HL-60 (cell line): Measurements from ENCODE around the gene CFAP45.

Experiments used
- DNase-seq, 2 experiments: peaks; one replicate each; pipeline ENCODE4 v3.0.0-alpha.2; 2010 to 2020; ENCODE audit warnings: low read depth in 1 of 2, low spot score in 1 of 2
- H3K27ac ChIP-seq: fragments of 250-450 bp; sonication (Bioruptor Pico); replicated peaks from 2 replicates; pipeline ENCODE4 v1.5.1; 2020; ENCODE audit warnings: mild to moderate bottlenecking, moderate library complexity
- H3K27me3 ChIP-seq: fragments of 250-450 bp; sonication (Bioruptor Pico); 2 replicates; pipeline ENCODE4 v1.5.1; 2021; ENCODE audit warnings: mild to moderate bottlenecking, moderate library complexity; ENCODE audit not compliant: insufficient read depth, poor library complexity, severe bottlenecking
- H3K4me3 ChIP-seq: replicated peaks from 2 replicates; pipeline ENCODE4 v1.5.1; 2011; ENCODE audit warnings: mild to moderate bottlenecking, control low read depth, low read length; ENCODE audit not compliant: insufficient read depth
- GABPA ChIP-seq: IDR thresholded peaks from 2 replicates; pipeline ENCODE4 v1.6.1; 2012; ENCODE audit warnings: low read depth
- POLR2AphosphoS5 ChIP-seq: IDR thresholded peaks from 2 replicates; pipeline ENCODE4 v1.6.1; 2012; ENCODE audit warnings: low read depth
- SPI1 ChIP-seq: IDR thresholded peaks from 2 replicates; pipeline ENCODE4 v1.6.1; 2012; ENCODE audit warnings: low read depth, mild to moderate bottlenecking, borderline replicate concordance
- TF ChIP-seq, protein P1 (sequence below): IDR thresholded peaks from one replicate; pipeline ENCODE4 v1.5.1; 2011; ENCODE audit warnings: low read length, control low read depth, inconsistent platforms; ENCODE audit not compliant: insufficient read depth
- TF ChIP-seq, protein P2 (sequence below): IDR thresholded peaks from 2 replicates; pipeline ENCODE4 v1.6.1; 2012; ENCODE audit warnings: low read depth; ENCODE audit not compliant: insufficient replicate concordance

The CFAP45 gene

DNA sequence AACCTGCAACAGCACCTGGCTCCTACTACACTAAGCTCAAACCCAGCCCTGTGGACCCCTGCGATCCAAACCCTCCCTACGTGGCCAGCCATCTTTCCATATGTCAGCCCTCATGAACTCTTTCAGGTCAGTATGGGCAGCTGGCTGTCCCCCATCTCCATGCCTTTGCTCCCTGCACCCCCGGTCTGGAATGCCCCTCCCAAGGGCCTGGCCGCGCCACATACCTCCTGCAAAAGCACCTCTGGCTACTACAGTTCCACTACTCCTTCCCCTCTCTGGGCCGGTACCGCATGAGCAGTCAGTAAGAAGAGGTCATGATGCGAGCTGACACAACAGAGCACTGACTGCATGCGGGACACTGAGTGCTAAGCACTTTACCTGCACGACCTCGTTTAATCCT, 35.3 kb upstream of the CFAP45 start:
- DNase-seq, result no peak
- no peak overlapping the region for H3K27ac ChIP-seq
- H3K4me3 ChIP-seq, result no peak overlapping the region
- no peaks in the 10 kb centered on the region for H3K27me3 ChIP-seq
- TF ChIP-seq, protein P1, sequence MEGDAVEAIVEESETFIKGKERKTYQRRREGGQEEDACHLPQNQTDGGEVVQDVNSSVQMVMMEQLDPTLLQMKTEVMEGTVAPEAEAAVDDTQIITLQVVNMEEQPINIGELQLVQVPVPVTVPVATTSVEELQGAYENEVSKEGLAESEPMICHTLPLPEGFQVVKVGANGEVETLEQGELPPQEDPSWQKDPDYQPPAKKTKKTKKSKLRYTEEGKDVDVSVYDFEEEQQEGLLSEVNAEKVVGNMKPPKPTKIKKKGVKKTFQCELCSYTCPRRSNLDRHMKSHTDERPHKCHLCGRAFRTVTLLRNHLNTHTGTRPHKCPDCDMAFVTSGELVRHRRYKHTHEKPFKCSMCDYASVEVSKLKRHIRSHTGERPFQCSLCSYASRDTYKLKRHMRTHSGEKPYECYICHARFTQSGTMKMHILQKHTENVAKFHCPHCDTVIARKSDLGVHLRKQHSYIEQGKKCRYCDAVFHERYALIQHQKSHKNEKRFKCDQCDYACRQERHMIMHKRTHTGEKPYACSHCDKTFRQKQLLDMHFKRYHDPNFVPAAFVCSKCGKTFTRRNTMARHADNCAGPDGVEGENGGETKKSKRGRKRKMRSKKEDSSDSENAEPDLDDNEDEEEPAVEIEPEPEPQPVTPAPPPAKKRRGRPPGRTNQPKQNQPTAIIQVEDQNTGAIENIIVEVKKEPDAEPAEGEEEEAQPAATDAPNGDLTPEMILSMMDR, result no peak
- TF ChIP-seq POLR2AphosphoS5, result no peak
- no peak for TF ChIP-seq SPI1
- TF ChIP-seq GABPA, result no peak
- TF ChIP-seq, protein P2, sequence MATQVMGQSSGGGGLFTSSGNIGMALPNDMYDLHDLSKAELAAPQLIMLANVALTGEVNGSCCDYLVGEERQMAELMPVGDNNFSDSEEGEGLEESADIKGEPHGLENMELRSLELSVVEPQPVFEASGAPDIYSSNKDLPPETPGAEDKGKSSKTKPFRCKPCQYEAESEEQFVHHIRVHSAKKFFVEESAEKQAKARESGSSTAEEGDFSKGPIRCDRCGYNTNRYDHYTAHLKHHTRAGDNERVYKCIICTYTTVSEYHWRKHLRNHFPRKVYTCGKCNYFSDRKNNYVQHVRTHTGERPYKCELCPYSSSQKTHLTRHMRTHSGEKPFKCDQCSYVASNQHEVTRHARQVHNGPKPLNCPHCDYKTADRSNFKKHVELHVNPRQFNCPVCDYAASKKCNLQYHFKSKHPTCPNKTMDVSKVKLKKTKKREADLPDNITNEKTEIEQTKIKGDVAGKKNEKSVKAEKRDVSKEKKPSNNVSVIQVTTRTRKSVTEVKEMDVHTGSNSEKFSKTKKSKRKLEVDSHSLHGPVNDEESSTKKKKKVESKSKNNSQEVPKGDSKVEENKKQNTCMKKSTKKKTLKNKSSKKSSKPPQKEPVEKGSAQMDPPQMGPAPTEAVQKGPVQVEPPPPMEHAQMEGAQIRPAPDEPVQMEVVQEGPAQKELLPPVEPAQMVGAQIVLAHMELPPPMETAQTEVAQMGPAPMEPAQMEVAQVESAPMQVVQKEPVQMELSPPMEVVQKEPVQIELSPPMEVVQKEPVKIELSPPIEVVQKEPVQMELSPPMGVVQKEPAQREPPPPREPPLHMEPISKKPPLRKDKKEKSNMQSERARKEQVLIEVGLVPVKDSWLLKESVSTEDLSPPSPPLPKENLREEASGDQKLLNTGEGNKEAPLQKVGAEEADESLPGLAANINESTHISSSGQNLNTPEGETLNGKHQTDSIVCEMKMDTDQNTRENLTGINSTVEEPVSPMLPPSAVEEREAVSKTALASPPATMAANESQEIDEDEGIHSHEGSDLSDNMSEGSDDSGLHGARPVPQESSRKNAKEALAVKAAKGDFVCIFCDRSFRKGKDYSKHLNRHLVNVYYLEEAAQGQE, result no peak

DNA sequence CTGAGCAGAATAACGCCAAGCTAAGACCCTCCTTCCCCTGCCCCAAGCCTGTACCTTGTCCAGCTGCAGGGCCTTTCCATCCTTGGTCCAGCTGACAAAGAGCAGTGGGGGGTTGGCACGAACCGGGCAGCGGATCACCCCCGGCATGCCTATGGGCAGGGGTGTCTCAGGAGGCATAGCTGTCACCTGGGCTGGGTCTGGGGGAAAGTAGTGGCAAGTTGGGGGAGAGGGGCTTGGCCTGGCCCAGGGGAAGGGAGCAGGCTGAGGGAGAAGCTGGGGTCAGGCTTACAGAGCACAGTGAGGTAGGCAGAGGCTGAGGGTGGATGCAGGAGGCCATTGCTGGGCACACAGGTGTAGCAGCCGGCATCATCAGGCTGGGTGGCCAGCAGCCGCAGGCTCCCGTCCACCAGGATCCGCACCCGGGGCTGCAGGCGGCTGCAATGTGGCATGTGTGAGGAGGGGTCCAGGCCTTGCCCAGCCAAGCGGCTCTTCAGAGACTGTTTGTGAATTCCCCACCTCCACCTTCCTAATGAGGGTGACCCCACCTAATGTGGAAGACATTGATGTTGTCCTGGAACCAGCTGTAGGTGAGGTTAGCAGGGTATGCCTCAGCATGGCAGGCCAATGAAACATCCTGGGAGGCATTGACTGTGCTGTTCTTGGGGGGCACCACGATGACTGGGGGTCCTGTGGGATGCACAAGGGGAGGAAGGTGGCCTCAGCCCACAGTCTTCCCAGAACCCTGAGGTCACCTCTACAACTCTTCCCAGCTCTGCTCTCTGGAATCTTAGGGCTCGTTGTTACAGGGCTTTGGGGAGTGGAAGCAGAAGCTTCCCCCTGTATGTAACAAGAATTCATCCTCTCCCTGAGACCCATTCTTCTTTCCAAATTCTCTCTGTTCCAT, 34.4 kb upstream of the CFAP45 start:
- TF ChIP-seq GABPA (no peak), SPI1 (no peak), POLR2AphosphoS5 (no peak)
- TF ChIP-seq, protein P1, result no peak
- TF ChIP-seq, protein P2, result no peak
- Histone ChIP-seq H3K27me3 (no peaks in the 10 kb centered on the region), H3K27ac (no peak overlapping the region), H3K4me3 (no peak overlapping the region)
- DNase-seq, result no peak

DNA sequence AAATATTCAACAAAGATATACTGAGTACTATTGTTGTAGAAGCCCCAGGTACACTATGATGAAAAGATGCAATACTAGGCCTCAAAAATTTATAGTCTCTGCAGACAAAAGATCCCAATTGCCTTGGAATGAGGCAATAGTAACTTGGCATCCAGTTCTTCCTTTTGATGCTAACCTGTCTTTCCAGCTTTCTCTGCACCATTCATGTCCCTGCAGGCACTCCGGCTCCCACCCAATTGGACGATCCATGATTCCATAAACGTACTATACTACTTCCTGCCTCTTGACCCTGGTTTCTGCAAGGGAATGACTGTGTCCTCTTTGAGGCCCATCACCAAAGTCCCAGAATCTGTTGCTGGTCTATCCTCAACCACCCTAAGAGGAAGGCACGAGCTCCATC, 33.4 kb upstream of the CFAP45 start:
- TF ChIP-seq, protein P1, result no peak
- TF ChIP-seq SPI1 (no peak), POLR2AphosphoS5 (no peak), GABPA (no peak)
- TF ChIP-seq, protein P2, result no peak
- H3K27me3 ChIP-seq, result no peaks in the 10 kb centered on the region
- H3K27ac ChIP-seq, result no peak overlapping the region

More for the DNA sequence above, 33.4 kb upstream of the CFAP45 start:
- no peak for DNase-seq
- H3K4me3 ChIP-seq, result no peak overlapping the region
